Common myeloid progenitor, CD34-positive (primary cell): ENCODE results near the gene TUBB4B.

ENCODE experiments used
- CTCF ChIA-PET: fragments of 350-600 bp; sonication (Branson Sonifier 250); formaldehyde crosslinking; loops from one replicate; lab custom pipeline; 2021; ENCODE audit warnings: antibody characterized with exemption; lab: Charles Lee
- POLR2A ChIA-PET: fragments of 350-600 bp; sonication (Branson Sonifier 250); formaldehyde crosslinking; loops from one replicate; lab custom pipeline; 2021; ENCODE audit warnings: antibody characterized with exemption; lab: Charles Lee
- DNase-seq, 3 donors: peaks; one replicate each; pipeline versions ENCODE4 v3.0.0 to v3.0.0-alpha.2; 2013
- H3K27ac ChIP-seq, 2 experiments: 1 replicate in 1 of 2; 2 replicates in 1 of 2; pipeline ENCODE4 v1.7.0; 2013; ENCODE audit warnings: inconsistent platforms in 2 of 2, low read length in 2 of 2, mild to moderate bottlenecking in 2 of 2, low read depth in 1 of 2, moderate library complexity in 1 of 2; ENCODE audit not compliant: severe bottlenecking in 2 of 2, insufficient read depth in 1 of 2, poor library complexity in 1 of 2
- H3K27me3 ChIP-seq, 5 experiments: replicated peaks in 2 of 5; 1 replicate in 3 of 5; 2 replicates in 2 of 5; pipeline versions ENCODE4 v1.6.1 to v1.7.0; 2013; ENCODE audit warnings: low read length in 4 of 5, mild to moderate bottlenecking in 2 of 5, moderate library complexity in 2 of 5, inconsistent platforms in 1 of 5; ENCODE audit not compliant: insufficient read depth in 5 of 5, control insufficient read depth in 4 of 5
- H3K36me3 ChIP-seq, 4 experiments: 1 replicate in 2 of 4; 2 replicates in 2 of 4; pipeline versions ENCODE4 v1.6.1 to v1.7.0; 2013; ENCODE audit warnings: low read length in 3 of 4, control low read depth in 1 of 4, mild to moderate bottlenecking in 1 of 4; ENCODE audit not compliant: control insufficient read depth in 4 of 4, insufficient read depth in 4 of 4
- H3K4me1 ChIP-seq, 4 experiments: 1 replicate in 3 of 4; 2 replicates in 1 of 4; pipeline versions ENCODE4 v1.6.1 to v1.7.1; 2013; ENCODE audit warnings: low read length in 3 of 4, mild to moderate bottlenecking in 3 of 4, control low read depth in 1 of 4, inconsistent platforms in 1 of 4, moderate library complexity in 1 of 4; ENCODE audit not compliant: control insufficient read depth in 4 of 4, insufficient read depth in 4 of 4; ENCODE audit errors: control extremely low read depth in 1 of 4
- H3K4me3 ChIP-seq, 7 experiments: 1 replicate in 4 of 7; 2 replicates in 3 of 7; pipeline versions ENCODE4 v1.5.1 to v1.7.0; 2013; ENCODE audit warnings: mild to moderate bottlenecking in 7 of 7, low read length in 6 of 7, moderate library complexity in 6 of 7, inconsistent platforms in 2 of 7, low read depth in 2 of 7, control low read depth in 1 of 7; ENCODE audit not compliant: insufficient read depth in 4 of 7, control insufficient read depth in 1 of 7; ENCODE audit errors: extremely low read depth in 1 of 7
- H3K9me3 ChIP-seq, 5 experiments: 1 replicate in 4 of 5; 2 replicates in 1 of 5; pipeline versions ENCODE4 v1.6.1 to v1.7.1; 2013; ENCODE audit warnings: low read length in 4 of 5, mild to moderate bottlenecking in 2 of 5, inconsistent platforms in 1 of 5, low read depth in 1 of 5, moderate library complexity in 1 of 5; ENCODE audit not compliant: control insufficient read depth in 4 of 5, insufficient read depth in 2 of 5; ENCODE audit errors: control extremely low read depth in 1 of 5
- WGBS: methylation state at CpG from one replicate; pipeline ENCODE4 v1.1.5; 2013; ENCODE audit not compliant: insufficient coverage; 5-methylcytosine and 5-hydroxymethylcytosine counted together

Gene TUBB4B

GRCh38 chr9:137224830-137225694, 16.0 kb upstream of the TUBB4B start, which contains the start of gene CYSRT1:
TSS of gene CYSRT1 (plus strand) at chr9:137225174. CDS start at chr9:137225622, 448 bp downstream.
- no peaks in the 10 kb centered on the region for H3K36me3 ChIP-seq
- CTCF ChIA-PET, result interaction anchor here (1.1 to 6.3 kb wide), 7 partner anchors 12 to 105 kb away, joined by 3 to 46 read pairs (median 6); partner anchors contain the start of genes LRRC26 and SSNA1
- peak within 1 kb of the TSS in 6 of 7 experiments; percentile 67 to 93 (median 80) for H3K4me3 ChIP-seq
- H3K27me3 ChIP-seq, result peaks cover 0 to 34% (median 0%) of the 10 kb centered on the region in 5 experiments
- 42% methylated on average over 21 of the region's 23 CpGs for WGBS
- no peaks in the 10 kb centered on the region for H3K9me3 ChIP-seq
- peaks cover 2 to 32% (median 27%) of the 10 kb centered on the region in 4 experiments for H3K4me1 ChIP-seq
- DNase-seq, result peak in 2 of 3 donors; percentile 18 to 49
- H3K27ac ChIP-seq, result peak within 1 kb of the TSS in 1 of 2 experiments; percentile 83
- POLR2A ChIA-PET, result interaction anchor here (0.6 to 3.7 kb wide), 3 partner anchors 15 to 36 kb away, joined by 3 to 16 read pairs (median 4); partner anchors contain the start of genes ANAPC2, SSNA1 and TUBB4B

GRCh38 chr9:137225699-137226331, 15.3 kb upstream of the TUBB4B start:
- no peak for DNase-seq
- Histone ChIP-seq H3K27me3 (peaks cover 0 to 35% (median 0%) of the 10 kb centered on the region in 5 experiments), H3K4me3 (no peak overlapping the region), H3K4me1 (peaks cover 2 to 32% (median 27%) of the 10 kb centered on the region in 4 experiments), H3K27ac (no peak overlapping the region), H3K36me3 (no peaks in the 10 kb centered on the region), H3K9me3 (no peaks in the 10 kb centered on the region)
- POLR2A ChIA-PET, result interaction anchor here (0.6 to 3.7 kb wide), 2 partner anchors 15 to 19 kb away, joined by 3 to 16 read pairs; partner anchors contain the start of gene TUBB4B
- CTCF ChIA-PET, result interaction anchor here (0.8 to 6.3 kb wide), 10 partner anchors 11 to 173 kb away, joined by 3 to 46 read pairs (median 8); partner anchors contain the start of genes ANAPC2, SSNA1 and TUBB4B
- WGBS, result 71% methylated on average over 20 of the region's 21 CpGs

GRCh38 chr9:137226338-137227053, 14.6 kb upstream of the TUBB4B start:
- DNase-seq, result no peak
- CTCF ChIA-PET, result interaction anchor here (0.8 to 6.3 kb wide), 15 partner anchors 10 to 174 kb away, joined by 3 to 46 read pairs (median 5); partner anchors contain the start of genes ANAPC2, NDOR1, SSNA1 and TMEM203
- Histone ChIP-seq H3K4me1 (peaks cover 2 to 30% (median 25%) of the 10 kb centered on the region in 4 experiments), H3K27me3 (peaks cover 0 to 35% (median 0%) of the 10 kb centered on the region in 5 experiments), H3K27ac (no peak overlapping the region), H3K4me3 (no peak overlapping the region), H3K9me3 (no peaks in the 10 kb centered on the region), H3K36me3 (no peaks in the 10 kb centered on the region)
- WGBS, result 79% methylated on average over 17 of the region's 18 CpGs
- POLR2A ChIA-PET, result no interaction called here

- Histone ChIP-seq H3K27ac (no peak within 1 kb of the TSS), H3K27me3 (peaks cover 0 to 35% (median 0%) of the 10 kb centered on the region in 5 experiments), H3K4me1 (peaks cover 2 to 25% (median 22%) of the 10 kb centered on the region in 4 experiments), H3K4me3 (no peak within 1 kb of the TSS), H3K9me3 (no peaks in the 10 kb centered on the region), H3K36me3 (no peaks in the 10 kb centered on the region)
- peak; percentile 77 to 88 (median 83) for DNase-seq
- CTCF ChIA-PET, result interaction anchor here (0.7 to 6.3 kb wide), 26 partner anchors 9 to 174 kb away, joined by 3 to 46 read pairs (median 4); partner anchors contain the start of genes ANAPC2, NDOR1, SSNA1 and TMEM203
- 38% methylated on average over 21 of the region's 25 CpGs for WGBS
- POLR2A ChIA-PET, result interaction anchor here (0.6 to 1.0 kb wide), 2 partner anchors 9 to 12 kb away, joined by 3 to 5 read pairs; no protein-coding TSS in a partner anchor
These were observed 13.8 kb upstream of the TUBB4B start, which contains the start of gene RNF224 for GRCh38 chr9:137227054-137227852. TSS of gene RNF224 (plus strand) at chr9:137227502. CDS start at chr9:137228336, 834 bp downstream.

GRCh38 chr9:137227853-137228505, 13.1 kb upstream of the TUBB4B start:
- peaks cover 0 to 35% (median 0%) of the 10 kb centered on the region in 5 experiments for H3K27me3 ChIP-seq
- H3K27ac ChIP-seq, result no peak overlapping the region
- CTCF ChIA-PET, result interaction anchor here (0.7 to 6.3 kb wide), 18 partner anchors 9 to 159 kb away, joined by 3 to 46 read pairs (median 4); partner anchors contain the start of genes ANAPC2, NDOR1, SSNA1 and TMEM203
- H3K9me3 ChIP-seq, result no peaks in the 10 kb centered on the region
- WGBS, result 47% methylated on average over 10 of the region's 18 CpGs
- no peak for DNase-seq
- H3K4me1 ChIP-seq, result peaks cover 2 to 18% (median 15%) of the 10 kb centered on the region in 4 experiments
- POLR2A ChIA-PET, result interaction anchor here (1.0 kb wide), 1 partner anchor 8 kb away, joined by 5 read pairs; no protein-coding TSS in a partner anchor
- H3K4me3 ChIP-seq, result no peak overlapping the region
- no peaks in the 10 kb centered on the region for H3K36me3 ChIP-seq
